Occipital lobe (tissue), 2 donors: ENCODE results near the gene COL4A3. TPM values are rescaled to one million over a fixed set of nuclear protein-coding genes. Genes with fewer than 3 reads are reported as not detected.
"Not testable (repeated sequence)": the region's sequence is repeated elsewhere in the genome, so short reads cannot be mapped to it uniquely, and the experiment has no call there.

Experiments
- DNase-seq: peaks from one replicate; lab custom pipeline; 2025; lab: John Stamatoyannopoulos, UW
- total RNA-seq: library from RNA; depleted of rRNA; stranded (reverse); fragments of >200 nt; gene quantifications from one replicate; pipeline ENCODE4 v1.2.3, GENCODE V29; 2014

The COL4A3 gene
- total RNA-seq, 1 donor from 2014 or later: 0.16 TPM

- DNase-seq: no peak
These were observed 9.2 kb upstream of the COL4A3 start for GRCh38 chr2:227154986-227155774.

DNA sequence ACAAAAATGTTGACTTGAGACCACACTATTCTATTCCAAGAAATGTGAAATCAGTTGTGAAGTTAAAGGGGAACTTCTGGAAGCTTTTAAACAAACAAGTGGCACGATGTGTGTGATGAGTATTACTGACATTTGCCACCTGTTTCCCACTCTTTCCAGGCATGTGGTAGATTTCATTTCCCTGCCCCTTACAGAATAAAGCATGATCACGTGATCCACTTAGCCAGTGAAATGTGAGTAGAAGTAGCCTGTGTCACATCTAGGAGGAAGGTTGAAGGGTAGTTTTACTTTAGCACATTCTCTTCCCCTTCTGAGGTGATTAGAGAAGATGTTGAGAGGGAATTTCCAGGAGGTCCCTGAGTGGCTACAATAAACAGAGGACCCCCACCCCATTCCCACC lies 4.3 kb upstream of the COL4A3 start:
- no peak for DNase-seq

GRCh38 chr2:227161947-227162346 lies 2.5 kb upstream of the COL4A3 start:
- no peak for DNase-seq

DNA sequence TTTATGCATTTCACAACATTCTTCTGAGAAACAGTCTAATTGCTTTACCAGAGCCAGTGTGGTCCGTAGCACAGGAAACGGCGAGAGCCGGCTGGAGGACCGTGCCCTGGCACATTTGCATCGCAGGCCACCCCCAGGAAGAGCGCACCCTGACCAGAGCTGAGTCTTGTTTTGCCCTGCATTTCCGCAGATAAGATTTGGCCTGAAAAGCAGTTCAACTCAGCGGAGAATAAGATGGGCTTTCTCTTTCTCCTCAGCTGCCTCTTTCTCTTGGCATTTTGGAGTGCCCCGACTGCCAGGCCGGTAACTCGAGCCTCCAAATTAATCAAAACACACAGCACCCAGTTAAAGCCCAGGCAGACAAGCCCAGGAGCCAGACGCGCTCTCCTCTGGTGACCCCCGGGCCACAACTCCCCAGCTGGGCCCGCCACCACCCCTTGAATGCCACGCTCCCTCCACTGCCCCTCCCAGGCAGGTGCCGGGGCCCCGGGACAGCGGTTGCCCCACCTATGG lies 883 bp upstream of the COL4A3 start:
- DNase-seq: peak; percentile 1

DNA sequence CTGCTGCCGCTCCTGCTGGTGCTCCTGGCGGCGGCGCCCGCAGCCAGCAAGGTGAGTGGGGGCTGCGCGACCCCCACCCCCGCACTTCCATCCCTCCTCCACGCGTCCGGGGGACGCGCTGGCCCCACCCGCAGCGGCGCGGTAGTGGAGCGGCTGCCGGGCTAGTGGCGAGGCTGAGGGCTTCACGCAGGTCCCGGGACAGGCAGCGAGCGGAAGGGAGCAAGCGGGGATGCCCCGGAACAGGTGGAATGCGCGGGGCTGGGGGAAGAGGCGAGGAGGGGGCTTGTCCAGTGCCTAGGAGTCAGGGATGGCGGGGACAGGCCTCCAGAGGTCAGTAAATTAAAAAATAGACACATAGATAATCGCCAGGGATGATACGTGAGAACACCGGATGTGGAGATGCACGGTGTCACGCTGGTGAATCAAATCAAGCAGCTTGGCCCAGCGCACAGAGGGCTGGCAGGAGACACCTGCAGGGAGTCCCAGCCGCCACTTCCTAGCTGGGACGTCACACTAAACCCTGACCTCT lies 403 bp downstream of the COL4A3 start:
- DNase-seq: no peak

DNA sequence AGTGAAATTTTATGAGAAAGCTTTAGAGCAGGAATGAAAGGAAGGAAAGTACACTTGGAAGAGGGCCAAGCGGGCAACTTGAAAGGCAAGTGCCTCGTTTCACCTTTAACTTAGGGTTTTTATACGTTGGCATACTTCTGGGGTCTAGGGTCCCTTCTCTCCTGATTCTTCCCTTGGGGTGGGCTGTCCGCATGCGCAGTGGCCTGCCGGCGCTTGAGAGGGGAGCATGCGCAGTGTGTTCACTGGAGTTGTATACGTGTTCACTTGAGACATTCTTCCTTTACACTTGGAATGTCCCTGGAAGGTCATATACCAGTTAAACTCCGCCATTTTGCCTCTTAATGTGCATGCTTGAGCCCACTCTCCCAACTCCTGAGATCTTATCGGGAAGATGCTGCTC lies 7.4 kb downstream of the COL4A3 start:
- not testable (repeated sequence) for DNase-seq

DNA sequence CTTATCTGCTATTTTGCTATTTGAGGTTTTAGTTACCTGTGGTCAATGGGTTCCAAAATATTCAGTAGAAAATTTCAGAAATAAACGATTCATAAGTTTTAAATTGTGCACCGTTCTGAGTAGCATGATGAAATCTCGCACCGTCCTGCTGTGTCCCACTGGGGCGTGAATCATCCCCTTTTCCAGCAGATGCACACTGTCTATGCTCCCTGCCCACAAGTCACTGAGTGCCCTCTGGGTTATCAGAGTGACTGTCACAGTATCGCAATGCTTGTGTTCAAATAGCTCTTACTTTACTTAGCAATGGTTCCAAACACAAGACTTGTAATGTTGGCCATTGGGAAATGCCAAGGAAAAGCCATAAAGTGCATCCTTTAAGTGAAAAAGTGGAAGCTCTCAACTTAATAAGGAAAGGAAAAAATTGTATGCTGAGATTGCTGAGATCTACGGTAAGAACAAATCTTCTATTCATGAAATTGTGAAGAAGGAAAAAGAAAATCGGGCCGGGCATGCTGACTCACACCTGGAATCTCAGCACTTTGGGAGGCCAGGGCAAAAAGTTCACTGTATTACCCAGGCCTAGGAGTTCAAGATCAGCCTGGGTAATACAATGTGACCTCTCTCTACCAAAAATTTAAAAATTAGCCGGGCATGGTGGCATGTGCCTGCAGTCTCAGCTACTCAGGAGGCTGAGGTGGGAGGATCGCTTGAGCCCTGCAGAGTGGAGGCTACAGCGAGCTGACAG lies 13.3 kb downstream of the COL4A3 start:
- no peak for DNase-seq

- no peak for DNase-seq
These were observed 15.7 kb downstream of the COL4A3 start for GRCh38 chr2:227179988-227180685.

DNA sequence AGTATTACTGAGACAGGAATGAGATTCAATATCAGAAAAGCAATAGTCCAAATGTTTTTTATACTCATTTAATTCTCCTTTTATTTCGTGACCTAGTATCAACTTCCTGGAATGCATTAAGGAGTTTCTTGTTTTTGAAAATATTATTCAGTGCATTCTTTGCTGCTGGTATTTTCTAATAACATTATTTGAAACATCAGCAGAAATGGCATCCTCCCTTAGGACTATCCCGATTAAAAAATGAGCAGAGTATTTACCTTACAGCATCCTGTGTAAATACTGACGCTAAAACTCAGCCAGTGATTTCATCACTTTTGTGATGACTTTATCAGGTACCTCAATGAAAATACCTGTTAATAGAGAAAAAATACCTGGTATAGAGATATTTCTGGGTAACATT lies 16.3 kb downstream of the COL4A3 start:
- no peak for DNase-seq

GRCh38 chr2:227182765-227183164 lies 18.3 kb downstream of the COL4A3 start:
- DNase-seq: no peak

GRCh38 chr2:227183657-227184367 lies 19.4 kb downstream of the COL4A3 start:
- no peak for DNase-seq

DNA sequence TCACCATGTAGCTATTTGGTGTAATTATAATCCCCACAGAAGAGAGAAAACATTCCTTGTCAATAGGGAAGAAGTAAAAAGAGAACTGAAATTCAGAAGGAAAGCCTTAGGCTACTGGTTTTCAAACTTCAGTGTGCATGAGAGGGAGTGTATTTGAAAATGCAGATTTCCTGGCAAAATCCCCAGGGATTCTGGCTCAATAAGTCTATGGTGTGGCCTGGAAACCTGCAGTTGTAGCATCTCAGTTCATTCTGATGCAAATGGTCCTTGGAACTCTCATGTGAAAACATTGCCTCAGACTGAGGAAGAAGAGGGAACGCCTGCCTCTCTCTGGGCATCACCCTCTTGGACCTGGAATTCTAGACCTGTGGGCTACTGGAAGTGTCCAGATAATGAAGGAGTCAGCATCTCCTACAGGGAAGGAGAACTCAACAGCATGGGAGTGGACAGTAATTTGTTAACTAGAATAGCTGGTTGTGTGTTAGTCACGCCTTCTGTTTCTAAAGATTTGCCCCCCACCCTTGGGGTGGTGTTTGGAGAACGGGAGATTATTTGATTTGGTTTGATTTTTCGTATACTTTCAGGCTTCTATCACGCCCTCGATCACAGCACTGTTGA lies 21.3 kb downstream of the COL4A3 start:
- DNase-seq: no peak

DNA sequence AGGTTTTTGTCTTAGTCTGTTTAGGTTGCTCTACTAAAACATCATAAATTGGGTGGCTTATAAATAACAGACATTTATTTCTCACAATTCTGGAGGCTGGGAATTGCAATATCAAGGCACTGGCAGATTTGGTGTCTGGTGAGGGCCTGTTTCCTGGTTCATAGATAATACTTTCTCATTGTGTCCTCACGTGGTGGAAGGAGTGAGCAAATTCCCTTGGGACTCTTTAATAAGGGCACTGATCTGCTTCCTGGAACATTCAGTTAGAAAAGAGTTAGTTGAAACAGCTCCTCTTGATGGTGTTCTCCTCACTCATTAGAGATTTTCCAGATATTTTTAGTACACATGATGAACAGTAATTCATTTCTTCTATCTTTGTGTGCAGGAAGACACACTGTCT lies 22.3 kb downstream of the COL4A3 start:
- DNase-seq: no peak

DNA sequence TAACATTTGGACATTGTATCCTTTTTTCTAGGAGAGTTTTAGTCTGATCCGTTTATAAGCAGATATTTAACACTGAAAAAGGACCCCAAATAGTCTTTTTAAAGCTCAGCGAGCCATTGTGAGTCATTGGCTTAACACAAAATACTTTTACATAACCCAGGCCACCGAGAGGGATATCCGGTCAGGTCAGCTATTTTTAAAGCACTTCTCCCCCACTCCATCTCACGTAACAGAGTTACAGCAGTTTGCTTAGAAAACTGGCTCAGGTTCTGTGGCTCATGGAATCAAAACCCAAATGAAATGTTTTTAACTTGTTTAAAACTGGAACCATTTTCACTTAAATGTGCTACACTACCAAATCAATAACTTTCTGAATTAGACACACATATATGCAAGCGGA lies 23.9 kb downstream of the COL4A3 start:
- DNase-seq: no peak

- DNase-seq: no peak
These were observed 26.9 kb downstream of the COL4A3 start for GRCh38 chr2:227191367-227191766.

DNA sequence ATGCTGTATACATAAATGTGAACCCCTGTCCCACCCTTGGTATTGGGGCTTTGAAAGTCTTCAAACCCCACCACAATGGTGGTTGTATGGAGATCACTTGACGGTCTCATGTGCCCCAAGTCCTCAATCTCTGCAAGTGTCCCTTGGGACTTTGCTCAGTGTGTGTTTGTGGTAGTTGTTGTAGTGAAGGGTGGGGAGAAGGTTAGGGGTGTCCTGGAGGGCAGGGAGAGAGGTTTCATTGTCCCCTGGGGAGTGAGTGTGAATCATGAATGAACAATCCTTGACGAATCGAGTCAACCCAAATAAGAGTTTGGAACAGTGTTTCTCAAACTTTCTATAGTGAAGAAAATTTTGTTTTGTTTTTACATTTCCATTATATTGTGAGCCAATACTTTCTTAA lies 28.1 kb downstream of the COL4A3 start:
- no peak for DNase-seq

GRCh38 chr2:227194219-227194618 lies 29.8 kb downstream of the COL4A3 start:
- DNase-seq: no peak

GRCh38 chr2:227198866-227199265 lies 34.4 kb downstream of the COL4A3 start:
- no peak for DNase-seq

GRCh38 chr2:227201771-227202170 lies 37.3 kb downstream of the COL4A3 start:
- DNase-seq: no peak

DNA sequence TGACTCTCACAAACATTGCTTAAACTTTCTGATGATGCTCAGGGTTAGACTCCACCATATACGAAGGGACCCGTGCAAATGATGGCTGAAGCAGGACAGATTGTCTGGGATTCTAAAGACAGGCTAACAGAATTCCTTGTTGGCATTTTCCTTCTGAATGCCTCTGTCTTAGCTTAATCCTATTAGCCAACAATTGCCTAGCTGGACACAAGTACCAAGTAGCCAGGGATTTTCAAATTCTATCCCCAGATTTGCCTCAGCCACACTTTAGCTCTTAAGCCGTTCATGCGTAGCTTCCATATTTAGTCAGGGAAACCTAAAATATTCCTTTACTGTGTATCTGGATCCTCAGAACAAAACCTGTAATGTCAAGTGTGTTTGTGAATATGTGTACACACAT lies 40.0 kb downstream of the COL4A3 start:
- no peak for DNase-seq

GRCh38 chr2:227205701-227206100 lies 41.3 kb downstream of the COL4A3 start:
- DNase-seq: no peak
